ENCODE measurements around the gene LRRTM4.

LRRTM4 gene

GRCh38 chr2:77469106-77469505 is 53.1 kb downstream of the LRRTM4 start:
- DNase-seq: no peak

- DNase-seq: no peak
Measured at GRCh38 chr2:77459840-77460239, 62.3 kb downstream of the LRRTM4 start.

GRCh38 chr2:77458216-77458615 is 64.0 kb downstream of the LRRTM4 start:
- no peak for DNase-seq

- DNase-seq: no peak
Measured at GRCh38 chr2:77457665-77458064, 64.5 kb downstream of the LRRTM4 start.

- DNase-seq: no peak
Measured at GRCh38 chr2:77443076-77443475, 79.1 kb downstream of the LRRTM4 start.

GRCh38 chr2:77434880-77435279 is 87.3 kb downstream of the LRRTM4 start:
- DNase-seq: no peak

GRCh38 chr2:77428946-77429345 is 93.2 kb downstream of the LRRTM4 start:
- no peak for DNase-seq

- no peak for DNase-seq
Measured at GRCh38 chr2:77421971-77422370, 100.2 kb downstream of the LRRTM4 start.

- DNase-seq: no peak
Measured at GRCh38 chr2:77418537-77418936, 103.6 kb downstream of the LRRTM4 start.

- no peak for DNase-seq
Measured at GRCh38 chr2:77404189-77404588, 118.0 kb downstream of the LRRTM4 start.

GRCh38 chr2:77398970-77399600 is 123.1 kb downstream of the LRRTM4 start:
- DNase-seq: no peak

GRCh38 chr2:77397763-77398162 is 124.4 kb downstream of the LRRTM4 start:
- DNase-seq: no peak

- DNase-seq: no peak
Measured at GRCh38 chr2:77395011-77395410, 127.2 kb downstream of the LRRTM4 start.

- no peak for DNase-seq
Measured at GRCh38 chr2:77391119-77391518, 131.1 kb downstream of the LRRTM4 start.

- DNase-seq: no peak
Measured at GRCh38 chr2:77387324-77387723, 134.9 kb downstream of the LRRTM4 start.

- no peak for DNase-seq
Measured at GRCh38 chr2:77372636-77373035, 149.5 kb downstream of the LRRTM4 start.

- DNase-seq: no peak
Measured at GRCh38 chr2:77370511-77370910, 151.7 kb downstream of the LRRTM4 start.

GRCh38 chr2:77363277-77363676 is 158.9 kb downstream of the LRRTM4 start:
- DNase-seq: no peak

GRCh38 chr2:77348821-77349220 is 173.4 kb downstream of the LRRTM4 start:
- DNase-seq: no peak

GRCh38 chr2:77336013-77336412 is 186.2 kb downstream of the LRRTM4 start:
- DNase-seq: no peak

GRCh38 chr2:77328134-77328931 is 193.8 kb downstream of the LRRTM4 start:
- DNase-seq: no peak

- DNase-seq: no peak
Measured at GRCh38 chr2:77325395-77325794, 196.8 kb downstream of the LRRTM4 start.

GRCh38 chr2:77322431-77322830 is 199.7 kb downstream of the LRRTM4 start:
- DNase-seq: no peak

- no peak for DNase-seq
Measured at GRCh38 chr2:77314721-77315120, 207.5 kb downstream of the LRRTM4 start.

GRCh38 chr2:77310416-77310815 is 211.8 kb downstream of the LRRTM4 start:
- no peak for DNase-seq
